Left colon (tissue), 2 donors: ENCODE results near the gene DMAC2. TPM values are rescaled to one million over a fixed set of nuclear protein-coding genes. Genes with fewer than 3 reads are reported as not detected.

Source experiments
- total RNA-seq, 2 donors: library from RNA; stranded (reverse); fragmentation: NEBNext Ultra II Directional; extraction: Animal tissue kit (Norgen Biotek cat#: 25700); gene quantifications; one replicate each; pipeline ENCODE4 v1.2.1, GENCODE V29; 2021
- donor health status: DM: no; HTN: no; CAD: no.
- donor health status: DM: yes; HTN: yes; CAD: no.

Gene DMAC2
- total RNA-seq, 2 donors from 2014 or later: 43.6 to 48.9 TPM

Other genes with a start within 250 kb of the DMAC2 start
- 10 to 100 TPM; 22.6 to 44.9 TPM for gene CYP2S1, start 246.7 kb downstream of the DMAC2 start, total RNA-seq
- gene AXL, start 220.7 kb downstream of the DMAC2 start, total RNA-seq: 10 to 100 TPM in 1 of 2 donors, 1 to 10 TPM in 1; 6.3 to 27.4 TPM
- gene HNRNPUL1, start 175.5 kb downstream of the DMAC2 start, total RNA-seq: 100 to 1,000 TPM; 162 to 172 TPM
- 10 to 100 TPM; 24.1 to 26.3 TPM for gene CCDC97, start 129.7 kb downstream of the DMAC2 start, total RNA-seq
- gene TGFB1, start 86.0 kb downstream of the DMAC2 start, total RNA-seq: 10 to 100 TPM in 1 of 2 donors, 1 to 10 TPM in 1; 7.4 to 14.7 TPM
- gene B9D2, start 75.8 kb downstream of the DMAC2 start, total RNA-seq: 1 to 10 TPM; 6.2 to 8.6 TPM
- 1 to 10 TPM; 2.8 to 4.9 TPM for gene TMEM91, start 63.4 kb downstream of the DMAC2 start, total RNA-seq
- 10 to 100 TPM; 11.8 to 12.7 TPM for gene EXOSC5, start 42.6 kb downstream of the DMAC2 start, total RNA-seq
- gene BCKDHA, start 42.1 kb downstream of the DMAC2 start, total RNA-seq: 10 to 100 TPM; 17.3 to 20.4 TPM
- 10 to 100 TPM; 28.7 to 94.9 TPM for gene B3GNT8, start 12.5 kb downstream of the DMAC2 start, total RNA-seq
- not detected for gene ERICH4, start 3.2 kb upstream of the DMAC2 start, total RNA-seq
- gene CEACAM21, start 136.3 kb upstream of the DMAC2 start, total RNA-seq: 1 to 10 TPM in 1 of 2 donors, not detected in 1; 1.5 TPM
- under 1 TPM; 0.22 to 0.24 TPM for gene CEACAM4, start 187.2 kb upstream of the DMAC2 start, total RNA-seq
- gene CEACAM7, start 248.4 kb upstream of the DMAC2 start, total RNA-seq: 1,000 to 10,000 TPM; 2,049 to 2,156 TPM